ENCODE results near the gene CDIP1.

The CDIP1 gene

DNA sequence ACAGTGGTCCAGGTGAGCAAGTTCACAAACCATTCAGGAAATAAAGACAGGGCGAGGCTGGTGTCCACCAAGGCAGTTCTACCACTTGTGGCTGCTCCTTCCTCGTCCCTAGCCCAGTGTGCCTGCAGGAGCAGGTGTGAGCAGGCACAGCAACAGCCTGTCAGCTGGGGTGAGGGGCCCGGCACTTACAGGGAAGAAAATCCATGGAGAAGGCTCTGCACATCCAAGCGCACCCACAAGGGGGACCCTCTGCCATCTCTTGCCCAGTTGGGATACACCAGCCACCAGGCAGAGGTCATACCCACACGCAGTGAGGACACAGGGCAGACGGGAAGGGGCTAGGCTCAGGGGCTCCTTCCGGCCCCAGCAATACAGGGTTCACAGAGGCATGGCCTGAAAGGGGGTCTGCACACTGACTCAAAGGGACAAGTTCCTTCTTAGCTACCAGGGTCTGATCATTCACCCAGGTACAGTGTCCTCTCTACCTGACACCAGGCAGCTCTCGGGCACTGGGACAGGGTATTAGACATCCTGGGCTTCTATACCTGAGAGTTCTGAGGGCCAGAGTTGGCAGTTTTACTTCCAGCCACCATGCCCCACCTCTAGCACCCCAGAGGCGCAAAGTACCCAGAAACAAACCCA, 27.0 kb downstream of the CDIP1 start:
- no peak for DNase-seq (ENCODE audit: low spot score)
- TF ChIP-seq, protein P1, sequence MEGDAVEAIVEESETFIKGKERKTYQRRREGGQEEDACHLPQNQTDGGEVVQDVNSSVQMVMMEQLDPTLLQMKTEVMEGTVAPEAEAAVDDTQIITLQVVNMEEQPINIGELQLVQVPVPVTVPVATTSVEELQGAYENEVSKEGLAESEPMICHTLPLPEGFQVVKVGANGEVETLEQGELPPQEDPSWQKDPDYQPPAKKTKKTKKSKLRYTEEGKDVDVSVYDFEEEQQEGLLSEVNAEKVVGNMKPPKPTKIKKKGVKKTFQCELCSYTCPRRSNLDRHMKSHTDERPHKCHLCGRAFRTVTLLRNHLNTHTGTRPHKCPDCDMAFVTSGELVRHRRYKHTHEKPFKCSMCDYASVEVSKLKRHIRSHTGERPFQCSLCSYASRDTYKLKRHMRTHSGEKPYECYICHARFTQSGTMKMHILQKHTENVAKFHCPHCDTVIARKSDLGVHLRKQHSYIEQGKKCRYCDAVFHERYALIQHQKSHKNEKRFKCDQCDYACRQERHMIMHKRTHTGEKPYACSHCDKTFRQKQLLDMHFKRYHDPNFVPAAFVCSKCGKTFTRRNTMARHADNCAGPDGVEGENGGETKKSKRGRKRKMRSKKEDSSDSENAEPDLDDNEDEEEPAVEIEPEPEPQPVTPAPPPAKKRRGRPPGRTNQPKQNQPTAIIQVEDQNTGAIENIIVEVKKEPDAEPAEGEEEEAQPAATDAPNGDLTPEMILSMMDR (IDR thresholded peaks at IDR 0.05; ENCODE audit: borderline replicate concordance, control extremely low read depth, extremely low read depth, insufficient read depth, missing control alignments): no peak
- in situ Hi-C loops (cut with MboI; ENCODE audit: low sequenced_read_pairs, unreplicated experiment): no loop called here

DNA sequence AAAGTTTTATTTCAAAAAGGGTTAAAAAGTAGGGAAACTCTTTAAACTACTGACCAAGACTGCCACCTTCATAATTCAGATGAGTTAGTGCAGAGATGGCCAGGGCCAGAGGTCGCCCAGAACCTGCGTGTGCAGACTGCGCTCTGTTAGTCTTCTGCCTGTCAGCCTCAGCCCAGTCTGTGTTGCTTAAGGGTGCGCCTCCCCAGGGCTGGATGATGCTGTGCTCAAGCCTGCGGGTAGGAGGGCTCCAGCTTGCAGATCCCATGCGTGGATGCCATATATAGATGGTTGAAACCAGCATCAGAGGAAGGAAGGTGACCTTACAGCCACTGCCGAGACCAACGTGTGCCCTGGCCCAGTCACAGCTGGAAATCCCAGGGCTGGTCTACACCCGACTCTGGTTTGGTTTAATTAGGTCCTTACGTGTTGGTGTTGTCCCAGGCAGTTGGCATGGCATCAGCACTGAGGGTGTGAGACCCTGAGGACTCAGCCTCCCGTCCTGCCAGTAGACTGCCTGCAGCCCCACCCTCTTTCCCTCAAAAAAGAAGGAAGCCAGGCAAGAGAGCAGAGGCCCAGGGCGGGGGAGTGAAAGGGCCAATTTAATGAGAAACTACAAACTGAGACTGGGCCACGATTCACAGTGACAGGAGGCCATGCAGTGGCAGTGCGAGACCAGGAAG, 27.7 kb downstream of the CDIP1 start:
- in situ Hi-C loops (cut with MboI; ENCODE audit: low sequenced_read_pairs, unreplicated experiment): no loop called here
- DNase-seq (ENCODE audit: low spot score): no peak
- TF ChIP-seq, protein P1 (IDR thresholded peaks at IDR 0.05; ENCODE audit: borderline replicate concordance, control extremely low read depth, extremely low read depth, insufficient read depth, missing control alignments): no peak

DNA sequence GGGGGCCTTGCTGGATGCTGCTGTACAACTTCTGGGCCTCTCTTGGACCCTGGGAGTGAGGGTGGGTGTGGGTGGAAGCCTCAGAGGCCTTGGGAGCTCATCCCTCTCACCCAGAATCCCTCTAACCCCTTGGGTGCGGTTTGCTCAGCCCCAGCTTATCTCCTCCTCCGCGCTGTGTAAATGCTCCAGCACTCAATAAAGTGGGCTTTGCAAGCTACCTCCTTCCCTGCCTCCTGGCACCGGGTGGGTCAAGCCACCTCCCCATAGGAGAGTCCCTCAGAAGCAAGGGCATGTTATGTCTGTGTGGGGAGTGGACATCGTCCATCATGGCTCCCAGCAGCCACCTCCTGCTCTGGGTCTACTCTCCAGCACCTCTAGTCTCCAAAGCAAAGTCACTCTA, 28.4 kb downstream of the CDIP1 start:
- TF ChIP-seq, protein P1 (IDR thresholded peaks at IDR 0.05; ENCODE audit: borderline replicate concordance, control extremely low read depth, extremely low read depth, insufficient read depth, missing control alignments): no peak
- in situ Hi-C loops (cut with MboI; ENCODE audit: low sequenced_read_pairs, unreplicated experiment): no loop called here
- DNase-seq (ENCODE audit: low spot score): no peak

DNA sequence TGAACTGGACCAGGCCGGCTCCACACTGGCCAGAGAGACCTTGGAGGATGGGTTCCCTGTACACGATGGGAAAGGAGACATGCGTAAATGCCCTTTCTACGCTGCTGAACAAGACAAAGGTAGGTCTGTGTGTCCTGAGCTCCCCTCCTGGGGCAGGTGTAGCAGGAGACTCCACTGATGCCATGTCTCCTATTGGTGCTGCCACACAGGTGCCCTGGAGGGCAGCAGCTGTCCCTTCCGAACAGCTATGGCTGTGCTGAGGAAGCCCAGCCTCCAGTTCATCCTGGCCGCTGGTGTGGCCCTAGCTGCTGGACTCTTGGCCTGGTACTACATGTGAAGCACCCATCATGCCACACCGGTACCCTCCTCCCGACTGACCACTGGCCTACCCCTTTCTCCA, 29.2 kb downstream of the CDIP1 start:
- TF ChIP-seq, protein P1 (IDR thresholded peaks at IDR 0.05; ENCODE audit: borderline replicate concordance, control extremely low read depth, extremely low read depth, insufficient read depth, missing control alignments): no peak
- in situ Hi-C loops (cut with MboI; ENCODE audit: low sequenced_read_pairs, unreplicated experiment): no loop called here
- DNase-seq (ENCODE audit: low spot score): no peak

DNA sequence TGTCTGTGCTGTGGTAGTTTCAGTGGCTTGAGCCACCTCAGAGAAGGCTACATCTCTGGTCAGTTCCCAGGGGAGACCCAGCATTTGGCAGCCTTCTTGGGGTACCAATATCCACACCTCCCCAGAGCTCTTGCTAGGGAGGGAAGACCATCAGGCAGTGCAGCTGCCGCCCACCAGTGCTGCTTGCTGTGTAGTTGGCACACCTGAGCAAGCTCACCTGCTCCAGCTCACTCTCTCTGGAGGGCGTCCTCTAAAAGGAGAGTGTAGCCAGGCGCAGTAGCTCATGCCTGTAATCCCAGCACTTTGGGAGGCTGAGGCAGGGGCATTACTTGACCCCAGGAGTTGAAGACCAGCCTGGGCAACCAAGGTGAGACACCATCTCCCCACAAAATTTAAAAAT, 29.8 kb downstream of the CDIP1 start:
- in situ Hi-C loops (cut with MboI; ENCODE audit: low sequenced_read_pairs, unreplicated experiment): no loop called here
- TF ChIP-seq, protein P1 (IDR thresholded peaks at IDR 0.05; ENCODE audit: borderline replicate concordance, control extremely low read depth, extremely low read depth, insufficient read depth, missing control alignments): no peak
- DNase-seq (ENCODE audit: low spot score): no peak

DNA sequence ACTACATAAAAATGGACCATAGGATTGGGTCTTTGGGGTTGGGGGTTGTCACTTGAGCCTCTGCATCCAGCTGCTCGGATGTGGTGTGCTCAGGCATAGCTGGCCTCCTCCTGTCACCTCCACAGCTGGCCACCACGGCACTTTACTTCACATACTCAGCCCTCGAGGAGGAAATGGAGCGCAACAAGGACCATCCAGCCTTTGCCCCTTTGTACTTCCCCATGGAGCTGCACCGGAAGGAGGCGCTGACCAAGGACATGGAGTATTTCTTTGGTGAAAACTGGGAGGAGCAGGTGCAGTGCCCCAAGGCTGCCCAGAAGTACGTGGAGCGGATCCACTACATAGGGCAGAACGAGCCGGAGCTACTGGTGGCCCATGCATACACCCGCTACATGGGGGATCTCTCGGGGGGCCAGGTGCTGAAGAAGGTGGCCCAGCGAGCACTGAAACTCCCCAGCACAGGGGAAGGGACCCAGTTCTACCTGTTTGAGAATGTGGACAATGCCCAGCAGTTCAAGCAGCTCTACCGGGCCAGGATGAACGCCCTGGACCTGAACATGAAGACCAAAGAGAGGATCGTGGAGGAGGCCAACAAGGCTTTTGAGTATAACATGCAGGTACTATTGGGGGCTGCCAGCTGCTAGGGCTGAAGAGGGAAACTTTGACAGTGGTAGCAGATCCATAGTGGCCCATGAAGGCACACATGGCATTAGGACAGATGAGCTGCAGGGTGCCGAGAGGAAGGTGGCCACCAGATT, 30.8 kb downstream of the CDIP1 start:
- in situ Hi-C loops (cut with MboI; ENCODE audit: low sequenced_read_pairs, unreplicated experiment): no loop called here
- no peak for DNase-seq (ENCODE audit: low spot score)
- TF ChIP-seq, protein P1 (IDR thresholded peaks at IDR 0.05; ENCODE audit: borderline replicate concordance, control extremely low read depth, extremely low read depth, insufficient read depth, missing control alignments): no peak
